Fibroblast of villous mesenchyme (primary cell): ENCODE data around the gene MGME1. TPM values are rescaled to one million over a fixed set of nuclear protein-coding genes. Genes with fewer than 3 reads are reported as not detected.

ENCODE experiments used
- DNase-seq: peaks from one replicate; pipeline ENCODE4 v3.0.0-alpha.2; 2010; ENCODE audit warnings: low read depth
- H3K4me3 ChIP-seq: 2 replicates; pipeline ENCODE4 v1.5.1; 2011; ENCODE audit warnings: low read depth, mild to moderate bottlenecking, low read length
- CTCF ChIP-seq: IDR thresholded peaks from 2 replicates; pipeline ENCODE4 v1.5.1; 2012; ENCODE audit warnings: low read depth, mild to moderate bottlenecking, low read length; ENCODE audit not compliant: insufficient read depth
- total RNA-seq: library from RNA; depleted of rRNA; stranded (reverse); fragments of >200 nt; gene quantifications from 2 replicates; pipeline ENCODE4 v1.2.3, GENCODE V29; 2012

The MGME1 gene
- total RNA-seq, 1 donor: 9.5 TPM

GRCh38 chr20:17940224-17940971 lies 28.4 kb upstream of the MGME1 start:
- no peak for TF ChIP-seq CTCF

GRCh38 chr20:17941087-17941825 lies 27.6 kb upstream of the MGME1 start:
- DNase-seq: no peak
- TF ChIP-seq CTCF: no peak

More at GRCh38 chr20:17940224-17940971, 28.4 kb upstream of the MGME1 start:
- no peak overlapping the region for H3K4me3 ChIP-seq
- no peak for DNase-seq

GRCh38 chr20:17941826-17942196 lies 27.0 kb upstream of the MGME1 start:
- DNase-seq: no peak
- no peak for TF ChIP-seq CTCF
- no peak overlapping the region for H3K4me3 ChIP-seq

More at GRCh38 chr20:17941087-17941825, 27.6 kb upstream of the MGME1 start:
- H3K4me3 ChIP-seq: no peak overlapping the region

- TF ChIP-seq CTCF: no peak
- H3K4me3 ChIP-seq: no peak overlapping the region
Observed at GRCh38 chr20:17943343-17943742, 25.5 kb upstream of the MGME1 start.

GRCh38 chr20:17944854-17945474 lies 23.9 kb upstream of the MGME1 start:
- TF ChIP-seq CTCF: no peak
- DNase-seq: no peak
- H3K4me3 ChIP-seq: no peak overlapping the region

More at GRCh38 chr20:17943343-17943742, 25.5 kb upstream of the MGME1 start:
- DNase-seq: no peak

- H3K4me3 ChIP-seq: no peak overlapping the region
- DNase-seq: no peak
- no peak for TF ChIP-seq CTCF
Observed at GRCh38 chr20:17946040-17946439, 22.8 kb upstream of the MGME1 start.
